A549 (cell line): Measurements from ENCODE around the gene ARHGAP26. TPM values are rescaled to one million over a fixed set of nuclear protein-coding genes. Genes with fewer than 3 reads are reported as not detected.

Experiments
- ATAC-seq, 2 experiments: fragments of 200-7000 bp in 1 of 2; fragments of >200 bp in 1 of 2; cut with Nextera tagmentation in 1 of 2; cut with Tn5 transposase in 1 of 2; 3 replicates each; pipeline versions ENCODE4 v1.8.0 to v1.9.1; 2018 to 2020; ENCODE audit warnings: mild to moderate bottlenecking in 1 of 2, moderate library complexity in 1 of 2
- CTCF ChIA-PET: fragments of 300-600 bp; sonication (Branson Sonifier 250); formaldehyde crosslinking; extraction: SDS; loops from one replicate; lab custom pipeline; 2021; ENCODE audit warnings: antibody characterized with exemption, inconsistent platforms; lab: Yijun Ruan, JAX
- POLR2A ChIA-PET: fragments of 350-600 bp; formaldehyde crosslinking; extraction: SDS; loops from one replicate; lab custom pipeline; 2021; ENCODE audit warnings: antibody characterized with exemption, inconsistent platforms; lab: Yijun Ruan, JAX
- DNase-seq, 2 experiments: peaks; one replicate each; pipeline versions ENCODE4 v3.0.0 to v3.0.0-alpha.2; 2011 to 2016; ENCODE audit warnings: low read depth in 1 of 2, low spot score in 1 of 2
- FAIRE-seq: peaks from 2 replicates; lab custom pipeline; 2011; peaks lifted over from hg19 to GRCh38; lab: Jason Lieb, UNC
- H3K27ac ChIP-seq, 2 experiments: fragments of >200 bp; sonication (Bioruptor Twin); formaldehyde crosslinking; 3 replicates each; pipeline ENCODE4 v1.5.1; 2016 to 2017
- H3K4me1 ChIP-seq: fragments of >200 bp; sonication (Bioruptor Twin); formaldehyde crosslinking; 3 replicates; pipeline ENCODE4 v1.6.1; 2016
- H3K4me2 ChIP-seq: fragments of >200 bp; sonication (Bioruptor Twin); formaldehyde crosslinking; 3 replicates; pipeline ENCODE4 v1.6.1; 2016
- H3K4me3 ChIP-seq: fragments of >200 bp; sonication (Bioruptor Twin); formaldehyde crosslinking; 3 replicates; pipeline ENCODE4 v1.5.1; 2016
- H3K9me3 ChIP-seq: fragments of >200 bp; sonication (Bioruptor Twin); formaldehyde crosslinking; 3 replicates; pipeline ENCODE4 v1.6.1; 2016
- BHLHE40 ChIP-seq: IDR thresholded peaks from 2 replicates; pipeline ENCODE4 v1.6.1; 2012; ENCODE audit warnings: low read depth, low read length, inconsistent platforms
- CBX2 ChIP-seq: fragments of 200-600 bp; sonication (generic); IDR thresholded peaks from 2 replicates; pipeline ENCODE4 v1.6.1; 2016; ENCODE audit warnings: low read depth, mild to moderate bottlenecking, borderline replicate concordance
- CEBPB ChIP-seq, 2 experiments: fragments of >200 bp in 1 of 2; sonication (Bioruptor Twin) in 1 of 2; formaldehyde crosslinking in 1 of 2; IDR thresholded peaks; 2 replicates each; pipeline ENCODE4 v1.6.1; 2012 to 2016
- EHMT2 ChIP-seq: fragments of 200-600 bp; sonication (generic); IDR thresholded peaks from 2 replicates; pipeline ENCODE4 v1.6.1; 2016; ENCODE audit warnings: antibody characterized with exemption, low read depth, mild to moderate bottlenecking, moderate library complexity
- FOSL2 ChIP-seq, 2 experiments: fragments of 450-650 bp in 1 of 2; fragments of >200 bp in 1 of 2; sonication (Bioruptor Twin) in 1 of 2; formaldehyde crosslinking; IDR thresholded peaks; 2 replicates each; pipeline versions ENCODE4 v1.5.0 to v1.6.1; 2016 to 2020; ENCODE audit warnings: mild to moderate bottlenecking in 1 of 2, moderate library complexity in 1 of 2
- GATA3 ChIP-seq: IDR thresholded peaks from 2 replicates; pipeline ENCODE4 v1.6.1; 2012; ENCODE audit warnings: borderline replicate concordance
- HDAC2 ChIP-seq: fragments of 200-600 bp; sonication (generic); IDR thresholded peaks from 2 replicates; pipeline ENCODE4 v1.6.1; 2016
- HEYL ChIP-seq: fragments of 250-450 bp; sonication (Bioruptor Pico); IDR thresholded peaks from 2 replicates; pipeline ENCODE4 v1.8.0; 2021; ENCODE audit warnings: mild to moderate bottlenecking, moderate library complexity
- HOXA7 ChIP-seq: fragments of 250-450 bp; sonication (Bioruptor Pico); IDR thresholded peaks from 2 replicates; pipeline ENCODE4 v1.5.0; 2020; ENCODE audit warnings: mild to moderate bottlenecking, moderate library complexity
- HOXB5 ChIP-seq: fragments of 250-450 bp; sonication (Bioruptor Pico); IDR thresholded peaks from 2 replicates; pipeline ENCODE4 v1.5.0; 2020; ENCODE audit warnings: mild to moderate bottlenecking, moderate library complexity
- JUN ChIP-seq, 2 experiments: fragments of >200 bp; sonication (Bioruptor Twin); formaldehyde crosslinking; IDR thresholded peaks; 2 replicates in 1 of 2; 3 replicates in 1 of 2; pipeline ENCODE4 v1.6.1; 2016 to 2017
- KDM1A ChIP-seq: fragments of 200-600 bp; sonication (generic); IDR thresholded peaks from 2 replicates; pipeline ENCODE4 v1.6.1; 2016; ENCODE audit warnings: low read depth, mild to moderate bottlenecking
- MAFK ChIP-seq: fragments of 450-650 bp; IDR thresholded peaks from 2 replicates; pipeline ENCODE4 v1.6.1; 2014; ENCODE audit not compliant: partially characterized antibody
- NFE2L2 ChIP-seq: fragments of 150-350 bp; conservative IDR thresholded peaks from 2 replicates; pipeline ENCODE4 v1.6.1; 2014; ENCODE audit warnings: low read length
- POLR2AphosphoS2 ChIP-seq: conservative IDR thresholded peaks from 2 replicates; pipeline ENCODE4 v1.6.1; 2012; ENCODE audit warnings: low read length, improper control_type of control experiment, inconsistent platforms
- RARB ChIP-seq: fragments of 250-450 bp; sonication (Bioruptor Pico); IDR thresholded peaks from 2 replicates; pipeline ENCODE4 v1.8.0; 2021; ENCODE audit warnings: mild to moderate bottlenecking, moderate library complexity
- RFX5 ChIP-seq: fragments of 450-650 bp; IDR thresholded peaks from 2 replicates; pipeline ENCODE4 v1.7.1; 2014; ENCODE audit warnings: antibody characterized with exemption, mild to moderate bottlenecking, moderate library complexity
- TFCP2L1 ChIP-seq: fragments of 250-450 bp; sonication (Bioruptor Pico); IDR thresholded peaks from 2 replicates; pipeline ENCODE4 v1.5.0; 2021; ENCODE audit warnings: mild to moderate bottlenecking
- TP53 ChIP-seq: fragments of 250-450 bp; sonication (Bioruptor Pico); IDR thresholded peaks from 2 replicates; pipeline ENCODE4 v1.5.0; 2021; ENCODE audit warnings: mild to moderate bottlenecking, moderate library complexity
- ZFP36 ChIP-seq: fragments of 450-650 bp; IDR thresholded peaks from 2 replicates; pipeline ENCODE4 v1.6.1; 2014; ENCODE audit warnings: borderline replicate concordance; ENCODE audit not compliant: partially characterized antibody
- WGBS: methylation state at CpG from one replicate; pipeline ENCODE4 v1.1.6; 2017; ENCODE audit errors: missing lambda C conversion rate; 5-methylcytosine and 5-hydroxymethylcytosine counted together
- polyA plus RNA-seq, 4 experiments: library from polyadenylated mRNA; depleted of rRNA in 3 of 4; stranded (reverse); fragments of >200 nt; fragmentation: RNase III in 1 of 4; extraction: RNeasy Plus Mini Kit Qiagen cat#74134 plus additional on column Dnase treatment in 1 of 4; gene quantifications; 2 replicates in 3 of 4; 3 replicates in 1 of 4; pipeline ENCODE4 v1.2.3, GENCODE V29; 2011 to 2017
- TF ChIP-seq, protein P1 (sequence below): fragments of 200-600 bp; sonication (generic); IDR thresholded peaks from 2 replicates; pipeline ENCODE4 v1.6.1; 2016; ENCODE audit warnings: antibody characterized with exemption, mild to moderate bottlenecking, moderate library complexity
- TF ChIP-seq, protein P2 (sequence below): IDR thresholded peaks from 2 replicates; pipeline ENCODE4 v1.6.1; 2012
- TF ChIP-seq, protein P3 (sequence below): fragments of 450-650 bp; IDR thresholded peaks from 2 replicates; pipeline ENCODE4 v1.6.1; 2014; ENCODE audit warnings: antibody characterized with exemption
- TF ChIP-seq, protein P4 (sequence below): fragments of >200 bp; sonication (Bioruptor Twin); formaldehyde crosslinking; IDR thresholded peaks from 3 replicates; pipeline ENCODE4 v1.5.1; 2016
- TF ChIP-seq, protein P5 (sequence below): fragments of >200 bp; sonication (Bioruptor Twin); formaldehyde crosslinking; IDR thresholded peaks from 3 replicates; pipeline ENCODE4 v1.6.1; 2016
- TF ChIP-seq, protein P6 (sequence below): IDR thresholded peaks from 2 replicates; pipeline ENCODE4 v1.6.1; 2012
- TF ChIP-seq, protein P7 (sequence below): fragments of 250-450 bp; sonication (Bioruptor Pico); IDR thresholded peaks from 2 replicates; pipeline ENCODE4 v1.5.0; 2021; ENCODE audit warnings: mild to moderate bottlenecking, moderate library complexity, borderline replicate concordance

Gene ARHGAP26
- polyA plus RNA-seq, 2 of the 4 experiments (the other 2 are of a cell fraction): 6.6 to 19.1 TPM

DNA sequence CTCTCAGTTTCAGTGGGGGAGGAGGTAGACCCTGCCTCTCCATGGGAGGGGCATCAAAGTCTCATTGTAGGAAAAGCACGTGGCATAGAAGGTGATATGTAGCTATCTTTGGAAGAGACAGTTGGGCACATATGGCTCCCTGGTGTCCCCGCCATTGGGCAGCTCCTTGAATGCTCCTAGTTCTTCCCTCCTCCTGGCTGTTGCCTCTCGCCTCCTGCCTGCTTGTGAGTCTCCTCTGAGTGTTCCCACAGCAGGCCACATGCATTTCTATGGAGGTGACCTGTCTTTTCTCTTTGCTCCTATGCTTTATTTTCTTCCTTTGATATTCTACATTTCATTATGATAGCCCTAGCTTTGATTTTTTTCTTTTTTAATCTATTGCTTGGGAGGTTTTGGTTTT, 138.5 kb downstream of the ARHGAP26 start:
- H3K4me1 ChIP-seq: no peaks in the 10 kb centered on the region
- DNase-seq (no peak), FAIRE-seq (no peak), ATAC-seq (no peak)
- ChIA-PET POLR2A (no interaction called here), CTCF (interaction anchor here (0.8 to 3.3 kb wide), 8 partner anchors 16 to 195 kb away, joined by 3 to 15 read pairs (median 5); no protein-coding TSS in a partner anchor)
- no peak for TF ChIP-seq BHLHE40
- no peak for TF ChIP-seq HEYL (CRISPR knock-in tag)
- no peak for TF ChIP-seq KDM1A
- TF ChIP-seq RFX5: no peak
- TF ChIP-seq, protein P1, sequence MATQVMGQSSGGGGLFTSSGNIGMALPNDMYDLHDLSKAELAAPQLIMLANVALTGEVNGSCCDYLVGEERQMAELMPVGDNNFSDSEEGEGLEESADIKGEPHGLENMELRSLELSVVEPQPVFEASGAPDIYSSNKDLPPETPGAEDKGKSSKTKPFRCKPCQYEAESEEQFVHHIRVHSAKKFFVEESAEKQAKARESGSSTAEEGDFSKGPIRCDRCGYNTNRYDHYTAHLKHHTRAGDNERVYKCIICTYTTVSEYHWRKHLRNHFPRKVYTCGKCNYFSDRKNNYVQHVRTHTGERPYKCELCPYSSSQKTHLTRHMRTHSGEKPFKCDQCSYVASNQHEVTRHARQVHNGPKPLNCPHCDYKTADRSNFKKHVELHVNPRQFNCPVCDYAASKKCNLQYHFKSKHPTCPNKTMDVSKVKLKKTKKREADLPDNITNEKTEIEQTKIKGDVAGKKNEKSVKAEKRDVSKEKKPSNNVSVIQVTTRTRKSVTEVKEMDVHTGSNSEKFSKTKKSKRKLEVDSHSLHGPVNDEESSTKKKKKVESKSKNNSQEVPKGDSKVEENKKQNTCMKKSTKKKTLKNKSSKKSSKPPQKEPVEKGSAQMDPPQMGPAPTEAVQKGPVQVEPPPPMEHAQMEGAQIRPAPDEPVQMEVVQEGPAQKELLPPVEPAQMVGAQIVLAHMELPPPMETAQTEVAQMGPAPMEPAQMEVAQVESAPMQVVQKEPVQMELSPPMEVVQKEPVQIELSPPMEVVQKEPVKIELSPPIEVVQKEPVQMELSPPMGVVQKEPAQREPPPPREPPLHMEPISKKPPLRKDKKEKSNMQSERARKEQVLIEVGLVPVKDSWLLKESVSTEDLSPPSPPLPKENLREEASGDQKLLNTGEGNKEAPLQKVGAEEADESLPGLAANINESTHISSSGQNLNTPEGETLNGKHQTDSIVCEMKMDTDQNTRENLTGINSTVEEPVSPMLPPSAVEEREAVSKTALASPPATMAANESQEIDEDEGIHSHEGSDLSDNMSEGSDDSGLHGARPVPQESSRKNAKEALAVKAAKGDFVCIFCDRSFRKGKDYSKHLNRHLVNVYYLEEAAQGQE: no peak
- TF ChIP-seq, protein P2, sequence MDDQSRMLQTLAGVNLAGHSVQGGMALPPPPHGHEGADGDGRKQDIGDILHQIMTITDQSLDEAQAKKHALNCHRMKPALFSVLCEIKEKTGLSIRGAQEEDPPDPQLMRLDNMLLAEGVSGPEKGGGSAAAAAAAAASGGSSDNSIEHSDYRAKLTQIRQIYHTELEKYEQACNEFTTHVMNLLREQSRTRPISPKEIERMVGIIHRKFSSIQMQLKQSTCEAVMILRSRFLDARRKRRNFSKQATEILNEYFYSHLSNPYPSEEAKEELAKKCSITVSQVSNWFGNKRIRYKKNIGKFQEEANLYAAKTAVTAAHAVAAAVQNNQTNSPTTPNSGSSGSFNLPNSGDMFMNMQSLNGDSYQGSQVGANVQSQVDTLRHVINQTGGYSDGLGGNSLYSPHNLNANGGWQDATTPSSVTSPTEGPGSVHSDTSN: no peak
- no peak for TF ChIP-seq HOXA7 (CRISPR knock-in tag)
- H3K4me3 ChIP-seq: no peak overlapping the region
- no peak overlapping the region for H3K4me2 ChIP-seq
- H3K9me3 ChIP-seq: no peaks in the 10 kb centered on the region
- no peak overlapping the region for H3K27ac ChIP-seq
- WGBS: 87% methylated on average over 3 of the region's 3 CpGs

DNA sequence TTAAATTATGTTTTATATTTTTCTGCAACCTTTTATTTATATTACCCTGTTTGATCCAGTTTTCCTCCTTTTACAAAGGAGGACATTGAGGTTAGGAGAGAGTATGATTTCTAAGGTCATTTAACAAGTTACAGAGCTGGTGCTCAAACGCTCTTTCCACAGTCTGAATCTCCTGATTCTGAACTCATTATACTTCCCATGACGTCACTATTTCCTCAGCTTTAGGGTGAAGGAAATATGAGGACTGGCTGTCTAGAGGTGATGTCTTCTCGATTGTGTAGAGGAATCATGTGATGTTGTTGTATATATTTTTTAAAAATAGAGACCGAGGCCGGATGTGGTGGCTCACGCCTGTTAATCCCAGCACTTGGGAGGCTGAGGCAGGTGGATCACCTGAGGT, 140.0 kb downstream of the ARHGAP26 start:
- CTCF ChIA-PET: interaction anchor here (0.9 to 4.0 kb wide), 3 partner anchors 12 to 197 kb away, joined by 3 to 20 read pairs (median 12); no protein-coding TSS in a partner anchor
- H3K4me3 ChIP-seq: no peak overlapping the region

More for the DNA sequence above, 140.0 kb downstream of the ARHGAP26 start:
- WGBS: 88% methylated on average over 6 of the region's 6 CpGs
- H3K4me2 ChIP-seq: no peak overlapping the region
- no peaks in the 10 kb centered on the region for H3K4me1 ChIP-seq
- H3K9me3 ChIP-seq: no peaks in the 10 kb centered on the region
- FAIRE-seq: no peak
- POLR2A ChIA-PET: no interaction called here
- no peak for DNase-seq
- H3K27ac ChIP-seq: no peak overlapping the region
- ATAC-seq: no peak
- TF ChIP-seq CBX2 (no peak), CEBPB (IDR thresholded peaks at IDR 0.05) (no peak), TFCP2L1 (no peak), GATA3 (no peak), EHMT2 (no peak), FOSL2 (IDR thresholded peaks at IDR 0.05) (no peak), FOSL2 (CRISPR knock-in tag; IDR thresholded peaks at IDR 0.05) (no peak), ZFP36 (no peak), POLR2AphosphoS2 (no peak), HDAC2 (no peak), RARB (CRISPR knock-in tag) (no peak), MAFK (no peak), JUN (IDR thresholded peaks at IDR 0.05) (no peak), HOXB5 (CRISPR knock-in tag) (no peak), TP53 (no peak), NFE2L2 (no peak)
- TF ChIP-seq, protein P3, sequence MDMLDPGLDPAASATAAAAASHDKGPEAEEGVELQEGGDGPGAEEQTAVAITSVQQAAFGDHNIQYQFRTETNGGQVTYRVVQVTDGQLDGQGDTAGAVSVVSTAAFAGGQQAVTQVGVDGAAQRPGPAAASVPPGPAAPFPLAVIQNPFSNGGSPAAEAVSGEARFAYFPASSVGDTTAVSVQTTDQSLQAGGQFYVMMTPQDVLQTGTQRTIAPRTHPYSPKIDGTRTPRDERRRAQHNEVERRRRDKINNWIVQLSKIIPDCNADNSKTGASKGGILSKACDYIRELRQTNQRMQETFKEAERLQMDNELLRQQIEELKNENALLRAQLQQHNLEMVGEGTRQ: no peak
- TF ChIP-seq, protein P4, sequence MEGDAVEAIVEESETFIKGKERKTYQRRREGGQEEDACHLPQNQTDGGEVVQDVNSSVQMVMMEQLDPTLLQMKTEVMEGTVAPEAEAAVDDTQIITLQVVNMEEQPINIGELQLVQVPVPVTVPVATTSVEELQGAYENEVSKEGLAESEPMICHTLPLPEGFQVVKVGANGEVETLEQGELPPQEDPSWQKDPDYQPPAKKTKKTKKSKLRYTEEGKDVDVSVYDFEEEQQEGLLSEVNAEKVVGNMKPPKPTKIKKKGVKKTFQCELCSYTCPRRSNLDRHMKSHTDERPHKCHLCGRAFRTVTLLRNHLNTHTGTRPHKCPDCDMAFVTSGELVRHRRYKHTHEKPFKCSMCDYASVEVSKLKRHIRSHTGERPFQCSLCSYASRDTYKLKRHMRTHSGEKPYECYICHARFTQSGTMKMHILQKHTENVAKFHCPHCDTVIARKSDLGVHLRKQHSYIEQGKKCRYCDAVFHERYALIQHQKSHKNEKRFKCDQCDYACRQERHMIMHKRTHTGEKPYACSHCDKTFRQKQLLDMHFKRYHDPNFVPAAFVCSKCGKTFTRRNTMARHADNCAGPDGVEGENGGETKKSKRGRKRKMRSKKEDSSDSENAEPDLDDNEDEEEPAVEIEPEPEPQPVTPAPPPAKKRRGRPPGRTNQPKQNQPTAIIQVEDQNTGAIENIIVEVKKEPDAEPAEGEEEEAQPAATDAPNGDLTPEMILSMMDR: no peak
- TF ChIP-seq, protein P5, sequence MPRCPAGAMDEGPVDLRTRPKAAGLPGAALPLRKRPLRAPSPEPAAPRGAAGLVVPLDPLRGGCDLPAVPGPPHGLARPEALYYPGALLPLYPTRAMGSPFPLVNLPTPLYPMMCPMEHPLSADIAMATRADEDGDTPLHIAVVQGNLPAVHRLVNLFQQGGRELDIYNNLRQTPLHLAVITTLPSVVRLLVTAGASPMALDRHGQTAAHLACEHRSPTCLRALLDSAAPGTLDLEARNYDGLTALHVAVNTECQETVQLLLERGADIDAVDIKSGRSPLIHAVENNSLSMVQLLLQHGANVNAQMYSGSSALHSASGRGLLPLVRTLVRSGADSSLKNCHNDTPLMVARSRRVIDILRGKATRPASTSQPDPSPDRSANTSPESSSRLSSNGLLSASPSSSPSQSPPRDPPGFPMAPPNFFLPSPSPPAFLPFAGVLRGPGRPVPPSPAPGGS: no peak
- TF ChIP-seq, protein P6, sequence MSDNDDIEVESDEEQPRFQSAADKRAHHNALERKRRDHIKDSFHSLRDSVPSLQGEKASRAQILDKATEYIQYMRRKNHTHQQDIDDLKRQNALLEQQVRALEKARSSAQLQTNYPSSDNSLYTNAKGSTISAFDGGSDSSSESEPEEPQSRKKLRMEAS: no peak
- TF ChIP-seq, protein P7, sequence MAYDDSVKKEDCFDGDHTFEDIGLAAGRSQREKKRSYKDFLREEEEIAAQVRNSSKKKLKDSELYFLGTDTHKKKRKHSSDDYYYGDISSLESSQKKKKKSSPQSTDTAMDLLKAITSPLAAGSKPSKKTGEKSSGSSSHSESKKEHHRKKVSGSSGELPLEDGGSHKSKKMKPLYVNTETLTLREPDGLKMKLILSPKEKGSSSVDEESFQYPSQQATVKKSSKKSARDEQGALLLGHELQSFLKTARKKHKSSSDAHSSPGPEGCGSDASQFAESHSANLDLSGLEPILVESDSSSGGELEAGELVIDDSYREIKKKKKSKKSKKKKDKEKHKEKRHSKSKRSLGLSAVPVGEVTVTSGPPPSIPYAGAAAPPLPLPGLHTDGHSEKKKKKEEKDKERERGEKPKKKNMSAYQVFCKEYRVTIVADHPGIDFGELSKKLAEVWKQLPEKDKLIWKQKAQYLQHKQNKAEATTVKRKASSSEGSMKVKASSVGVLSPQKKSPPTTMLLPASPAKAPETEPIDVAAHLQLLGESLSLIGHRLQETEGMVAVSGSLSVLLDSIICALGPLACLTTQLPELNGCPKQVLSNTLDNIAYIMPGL (CRISPR knock-in tag): no peak
